HEK293 (cell line): ENCODE data around the gene DDX10.

Experiments used
- CTCF ChIA-PET: fragments of 350-600 bp; formaldehyde crosslinking; extraction: SDS; loops from one replicate; lab custom pipeline; 2021; ENCODE audit warnings: antibody characterized with exemption; lab: Yijun Ruan, JAX
- POLR2A ChIA-PET: fragments of 300-600 bp; formaldehyde crosslinking; extraction: SDS; loops from one replicate; lab custom pipeline; 2020; ENCODE audit warnings: antibody characterized with exemption, inconsistent platforms; lab: Yijun Ruan, JAX
- H3K27ac ChIP-seq: fragments of 200-500 bp; sonication (Bioruptor generic); 2 replicates; pipeline ENCODE4 v1.5.1; 2014; ENCODE audit warnings: low read depth, low read length, control low read depth, inconsistent platforms; ENCODE audit errors: extremely low read depth
- H3K36me3 ChIP-seq, 2 experiments: fragments of 200-500 bp in 1 of 2; sonication (Bioruptor generic) in 1 of 2; 1 replicate in 1 of 2; 2 replicates in 1 of 2; pipeline ENCODE4 v1.5.1; 2014 to 2017; ENCODE audit warnings: inconsistent platforms in 2 of 2, low read length in 2 of 2; ENCODE audit not compliant: control insufficient read depth in 2 of 2, insufficient read depth in 1 of 2
- H3K4me1 ChIP-seq: fragments of 200-500 bp; sonication (Bioruptor generic); 2 replicates; pipeline ENCODE4 v1.5.1; 2014; ENCODE audit warnings: mild to moderate bottlenecking, low read length, inconsistent platforms; ENCODE audit not compliant: control insufficient read depth, insufficient read depth
- H3K4me3 ChIP-seq: 2 replicates; pipeline ENCODE4 v1.5.1; 2011; ENCODE audit warnings: low read depth, mild to moderate bottlenecking, control low read depth, low read length, moderate library complexity
- H3K9me3 ChIP-seq: fragments of 200-500 bp; sonication (Bioruptor generic); 2 replicates; pipeline ENCODE4 v1.5.1; 2014; ENCODE audit warnings: low read depth, low read length, inconsistent platforms; ENCODE audit not compliant: control insufficient read depth, insufficient read depth
- FEZF1 ChIP-seq: fragments of 450-650 bp; formaldehyde crosslinking; IDR thresholded peaks from 2 replicates; pipeline ENCODE4 v1.5.1; 2016; ENCODE audit warnings: missing biosample characterization, missing genetic modification characterization
- PRDM6 ChIP-seq: fragments of 450-650 bp; formaldehyde crosslinking; IDR thresholded peaks from 2 replicates; pipeline ENCODE4 v1.5.1; 2017; ENCODE audit warnings: missing biosample characterization, missing genetic modification characterization
- SP7 ChIP-seq: fragments of 450-650 bp; formaldehyde crosslinking; IDR thresholded peaks from 2 replicates; pipeline ENCODE4 v1.5.1; 2016; ENCODE audit warnings: missing biosample characterization, missing genetic modification characterization
- TCF7L2 ChIP-seq: IDR thresholded peaks from 2 replicates; pipeline ENCODE4 v1.6.1; 2011; ENCODE audit warnings: low read depth, mild to moderate bottlenecking, inconsistent platforms, low read length, moderate library complexity, borderline replicate concordance
- ZBTB1 ChIP-seq: fragments of 450-650 bp; formaldehyde crosslinking; IDR thresholded peaks from 2 replicates; pipeline ENCODE4 v1.5.1; 2016; ENCODE audit warnings: missing biosample characterization, missing genetic modification characterization
- ZIC2 ChIP-seq: fragments of 450-650 bp; formaldehyde crosslinking; IDR thresholded peaks from 2 replicates; pipeline ENCODE4 v1.5.1; 2016; ENCODE audit warnings: missing biosample characterization, missing genetic modification characterization
- ZNF138 ChIP-seq: fragments of 450-650 bp; formaldehyde crosslinking; IDR thresholded peaks from 2 replicates; pipeline ENCODE4 v1.5.1; 2016; ENCODE audit warnings: missing biosample characterization, missing genetic modification characterization, borderline replicate concordance
- ZNF146 ChIP-seq: fragments of 450-650 bp; formaldehyde crosslinking; IDR thresholded peaks from 2 replicates; pipeline ENCODE4 v1.5.1; 2016; ENCODE audit warnings: missing biosample characterization, missing genetic modification characterization
- ZNF2 ChIP-seq: fragments of 450-650 bp; formaldehyde crosslinking; IDR thresholded peaks from 2 replicates; pipeline ENCODE4 v1.5.1; 2016; ENCODE audit warnings: missing biosample characterization, missing genetic modification characterization
- ZNF211 ChIP-seq: fragments of 450-650 bp; formaldehyde crosslinking; IDR thresholded peaks from 2 replicates; pipeline ENCODE4 v1.5.1; 2016; ENCODE audit warnings: low read depth, missing biosample characterization, missing genetic modification characterization
- ZNF248 ChIP-seq: fragments of 450-650 bp; formaldehyde crosslinking; IDR thresholded peaks from 2 replicates; pipeline ENCODE4 v1.5.1; 2017; ENCODE audit warnings: missing biosample characterization, missing genetic modification characterization
- ZNF274 ChIP-seq, 2 experiments: fragments of 200-500 bp in 1 of 2; fragments of 450-650 bp in 1 of 2; sonication (Bioruptor generic) in 1 of 2; formaldehyde crosslinking in 1 of 2; IDR thresholded peaks; 2 replicates each; pipeline versions ENCODE4 v1.5.1 to v1.6.1; 2014 to 2016; ENCODE audit warnings: borderline replicate concordance in 1 of 2, inconsistent platforms in 1 of 2, low read length in 1 of 2, missing biosample characterization in 1 of 2, missing genetic modification characterization in 1 of 2
- ZNF514 ChIP-seq: fragments of 450-650 bp; formaldehyde crosslinking; IDR thresholded peaks from 2 replicates; pipeline ENCODE4 v1.5.1; 2016; ENCODE audit warnings: missing biosample characterization, missing genetic modification characterization
- ZNF580 ChIP-seq: fragments of 450-650 bp; formaldehyde crosslinking; IDR thresholded peaks from 2 replicates; pipeline ENCODE4 v1.5.1; 2016; ENCODE audit warnings: missing biosample characterization, missing genetic modification characterization
- ZNF707 ChIP-seq: fragments of 450-650 bp; formaldehyde crosslinking; IDR thresholded peaks from 2 replicates; pipeline ENCODE4 v1.5.1; 2016; ENCODE audit warnings: missing biosample characterization, missing genetic modification characterization
- ZNF777 ChIP-seq: fragments of 450-650 bp; formaldehyde crosslinking; IDR thresholded peaks from 2 replicates; pipeline ENCODE4 v1.5.1; 2017; ENCODE audit warnings: missing biosample characterization, missing genetic modification characterization, borderline replicate concordance
- ZSCAN30 ChIP-seq: fragments of 450-650 bp; IDR thresholded peaks from 2 replicates; pipeline ENCODE4 v1.5.1; 2018; ENCODE audit warnings: missing biosample characterization, mild to moderate bottlenecking, missing genetic modification characterization, moderate library complexity
- TF ChIP-seq, protein P1 (sequence below): fragments of 450-650 bp; formaldehyde crosslinking; IDR thresholded peaks from 2 replicates; pipeline ENCODE4 v1.5.1; 2016; ENCODE audit warnings: missing biosample characterization, missing genetic modification characterization
- TF ChIP-seq, protein P2 (sequence below): fragments of 450-650 bp; formaldehyde crosslinking; IDR thresholded peaks from 2 replicates; pipeline ENCODE4 v1.5.1; 2016; ENCODE audit warnings: missing biosample characterization, missing genetic modification characterization

Gene DDX10

GRCh38 chr11:108961095-108961494 is 296.2 kb downstream of the DDX10 start:
- ChIA-PET CTCF (no interaction called here), POLR2A (no interaction called here)
- H3K36me3 ChIP-seq, result no peaks in the 10 kb centered on the region
- no peaks in the 10 kb centered on the region for H3K9me3 ChIP-seq
- H3K4me3 ChIP-seq, result no peak overlapping the region
- H3K27ac ChIP-seq, result no peak overlapping the region
- no peak for TF ChIP-seq PRDM6
- TF ChIP-seq ZBTB1 (tag by site-specific recombination), result no peak
- no peak for TF ChIP-seq ZNF777
- TF ChIP-seq ZNF2, result no peak
- no peak for TF ChIP-seq SP7 (tag by site-specific recombination)
- no peak for TF ChIP-seq ZNF580 (tag by site-specific recombination)
- TF ChIP-seq ZNF248, result no peak
- TF ChIP-seq, protein P1, sequence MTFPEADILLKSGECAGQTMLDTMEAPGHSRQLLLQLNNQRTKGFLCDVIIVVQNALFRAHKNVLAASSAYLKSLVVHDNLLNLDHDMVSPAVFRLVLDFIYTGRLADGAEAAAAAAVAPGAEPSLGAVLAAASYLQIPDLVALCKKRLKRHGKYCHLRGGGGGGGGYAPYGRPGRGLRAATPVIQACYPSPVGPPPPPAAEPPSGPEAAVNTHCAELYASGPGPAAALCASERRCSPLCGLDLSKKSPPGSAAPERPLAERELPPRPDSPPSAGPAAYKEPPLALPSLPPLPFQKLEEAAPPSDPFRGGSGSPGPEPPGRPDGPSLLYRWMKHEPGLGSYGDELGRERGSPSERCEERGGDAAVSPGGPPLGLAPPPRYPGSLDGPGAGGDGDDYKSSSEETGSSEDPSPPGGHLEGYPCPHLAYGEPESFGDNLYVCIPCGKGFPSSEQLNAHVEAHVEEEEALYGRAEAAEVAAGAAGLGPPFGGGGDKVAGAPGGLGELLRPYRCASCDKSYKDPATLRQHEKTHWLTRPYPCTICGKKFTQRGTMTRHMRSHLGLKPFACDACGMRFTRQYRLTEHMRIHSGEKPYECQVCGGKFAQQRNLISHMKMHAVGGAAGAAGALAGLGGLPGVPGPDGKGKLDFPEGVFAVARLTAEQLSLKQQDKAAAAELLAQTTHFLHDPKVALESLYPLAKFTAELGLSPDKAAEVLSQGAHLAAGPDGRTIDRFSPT, result no peak
- TF ChIP-seq ZNF211 (tag by site-specific recombination), result no peak
- TF ChIP-seq FEZF1 (tag by site-specific recombination), result no peak
- TF ChIP-seq ZNF138 (tag by site-specific recombination), result no peak
- TF ChIP-seq, protein P2, sequence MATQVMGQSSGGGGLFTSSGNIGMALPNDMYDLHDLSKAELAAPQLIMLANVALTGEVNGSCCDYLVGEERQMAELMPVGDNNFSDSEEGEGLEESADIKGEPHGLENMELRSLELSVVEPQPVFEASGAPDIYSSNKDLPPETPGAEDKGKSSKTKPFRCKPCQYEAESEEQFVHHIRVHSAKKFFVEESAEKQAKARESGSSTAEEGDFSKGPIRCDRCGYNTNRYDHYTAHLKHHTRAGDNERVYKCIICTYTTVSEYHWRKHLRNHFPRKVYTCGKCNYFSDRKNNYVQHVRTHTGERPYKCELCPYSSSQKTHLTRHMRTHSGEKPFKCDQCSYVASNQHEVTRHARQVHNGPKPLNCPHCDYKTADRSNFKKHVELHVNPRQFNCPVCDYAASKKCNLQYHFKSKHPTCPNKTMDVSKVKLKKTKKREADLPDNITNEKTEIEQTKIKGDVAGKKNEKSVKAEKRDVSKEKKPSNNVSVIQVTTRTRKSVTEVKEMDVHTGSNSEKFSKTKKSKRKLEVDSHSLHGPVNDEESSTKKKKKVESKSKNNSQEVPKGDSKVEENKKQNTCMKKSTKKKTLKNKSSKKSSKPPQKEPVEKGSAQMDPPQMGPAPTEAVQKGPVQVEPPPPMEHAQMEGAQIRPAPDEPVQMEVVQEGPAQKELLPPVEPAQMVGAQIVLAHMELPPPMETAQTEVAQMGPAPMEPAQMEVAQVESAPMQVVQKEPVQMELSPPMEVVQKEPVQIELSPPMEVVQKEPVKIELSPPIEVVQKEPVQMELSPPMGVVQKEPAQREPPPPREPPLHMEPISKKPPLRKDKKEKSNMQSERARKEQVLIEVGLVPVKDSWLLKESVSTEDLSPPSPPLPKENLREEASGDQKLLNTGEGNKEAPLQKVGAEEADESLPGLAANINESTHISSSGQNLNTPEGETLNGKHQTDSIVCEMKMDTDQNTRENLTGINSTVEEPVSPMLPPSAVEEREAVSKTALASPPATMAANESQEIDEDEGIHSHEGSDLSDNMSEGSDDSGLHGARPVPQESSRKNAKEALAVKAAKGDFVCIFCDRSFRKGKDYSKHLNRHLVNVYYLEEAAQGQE (tag by site-specific recombination), result no peak
- TF ChIP-seq ZIC2, result no peak
- TF ChIP-seq ZNF274 (IDR thresholded peaks at IDR 0.05; ENCODE audit: low read length), result no peak
- TF ChIP-seq ZNF274 (tag by site-specific recombination; IDR thresholded peaks at IDR 0.05; ENCODE audit: borderline replicate concordance), result no peak
- no peak for TF ChIP-seq ZSCAN30 (tag by site-specific recombination)
- no peak for TF ChIP-seq ZNF514 (tag by site-specific recombination)
- no peak for TF ChIP-seq ZNF707 (tag by site-specific recombination)
- no peaks in the 10 kb centered on the region for H3K4me1 ChIP-seq

GRCh38 chr11:108963118-108963517 is 298.2 kb downstream of the DDX10 start:
- CTCF ChIA-PET, result no interaction called here
- H3K4me1 ChIP-seq, result no peaks in the 10 kb centered on the region

More at GRCh38 chr11:108963118-108963517, 298.2 kb downstream of the DDX10 start:
- TF ChIP-seq TCF7L2 (no peak), ZNF146 (tag by site-specific recombination) (0 out of 2 replicates have a peak, but pooled peaks have one; percentile 23)
- Histone ChIP-seq H3K36me3 (no peaks in the 10 kb centered on the region), H3K4me3 (no peak overlapping the region), H3K27ac (no peak overlapping the region), H3K9me3 (no peaks in the 10 kb centered on the region)
- POLR2A ChIA-PET, result no interaction called here
